NCI-H1105 (cell line): ENCODE measurements around the gene ULK2.
"Not testable (repeated sequence)": the region's sequence is repeated elsewhere in the genome, so short reads cannot be mapped to it uniquely, and the experiment has no call there.

ENCODE experiments used
- DNase-seq: peaks from one replicate; lab custom pipeline; 2025; lab: John Stamatoyannopoulos, UW

Gene ULK2

DNA sequence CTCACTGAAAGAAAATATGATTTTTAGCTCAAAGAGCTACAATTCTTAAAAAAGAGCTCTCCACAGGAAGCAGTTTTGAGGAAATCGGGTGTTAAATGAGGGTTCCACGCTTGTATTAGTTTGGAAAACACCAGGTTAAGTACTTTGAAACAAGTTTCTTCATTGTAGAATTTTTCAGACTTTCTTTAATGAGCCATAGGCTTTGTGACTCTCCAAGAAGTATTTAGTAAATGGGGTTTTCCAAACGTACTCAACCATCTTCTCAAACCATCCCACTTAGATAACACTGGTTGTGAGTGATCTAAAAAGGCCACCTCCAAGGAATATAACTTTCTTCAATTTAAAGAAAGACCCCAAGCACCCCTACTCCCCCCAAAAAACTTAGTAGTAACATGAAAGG, 2.7 kb downstream of the ULK2 start:
- DNase-seq, result no peak

DNA sequence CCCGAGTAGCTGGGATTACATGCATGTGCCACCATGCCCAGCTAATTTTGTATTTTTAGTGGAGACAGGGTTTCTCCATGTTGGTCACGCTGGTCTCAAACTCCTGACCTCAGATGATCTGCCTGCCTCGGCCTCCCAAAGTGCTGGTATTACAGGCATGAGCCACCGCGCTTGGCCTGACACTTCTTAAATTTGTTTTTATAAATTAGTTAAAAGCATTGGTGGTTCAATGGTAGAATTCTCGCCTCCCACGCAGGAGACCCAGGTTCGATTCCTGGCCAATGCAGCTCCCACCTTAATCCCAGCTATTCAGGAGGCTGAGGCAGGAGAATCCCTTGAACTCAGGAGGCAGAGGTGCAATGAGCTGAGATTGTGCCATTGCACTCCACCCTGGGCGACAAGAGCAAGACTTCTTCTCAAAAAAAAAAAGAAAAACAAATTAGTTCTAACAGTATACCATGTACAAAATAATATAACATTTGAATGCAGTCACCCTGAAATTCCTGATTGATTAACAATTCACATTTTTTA, 7.0 kb downstream of the ULK2 start:
- DNase-seq, result not testable (repeated sequence)

DNA sequence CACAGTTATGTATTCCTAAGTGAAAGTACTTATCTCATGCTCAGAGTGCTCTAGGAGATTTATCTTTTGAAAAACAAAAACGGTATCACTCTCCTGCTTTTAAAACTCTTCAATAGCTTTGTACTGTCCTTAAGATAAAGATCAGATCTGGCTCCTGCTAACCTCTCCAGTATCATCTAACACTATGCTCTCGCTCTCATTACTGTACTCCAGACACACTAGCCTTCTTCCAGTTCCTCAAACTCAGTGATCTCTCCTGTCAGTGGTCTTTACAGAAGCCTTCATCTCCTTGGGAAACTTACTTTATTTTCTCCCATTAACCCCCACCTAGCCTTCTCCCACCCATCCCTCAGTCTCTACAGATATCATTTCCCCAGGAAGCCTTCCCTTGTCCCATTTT, 10.1 kb downstream of the ULK2 start:
- DNase-seq, result no peak

DNA sequence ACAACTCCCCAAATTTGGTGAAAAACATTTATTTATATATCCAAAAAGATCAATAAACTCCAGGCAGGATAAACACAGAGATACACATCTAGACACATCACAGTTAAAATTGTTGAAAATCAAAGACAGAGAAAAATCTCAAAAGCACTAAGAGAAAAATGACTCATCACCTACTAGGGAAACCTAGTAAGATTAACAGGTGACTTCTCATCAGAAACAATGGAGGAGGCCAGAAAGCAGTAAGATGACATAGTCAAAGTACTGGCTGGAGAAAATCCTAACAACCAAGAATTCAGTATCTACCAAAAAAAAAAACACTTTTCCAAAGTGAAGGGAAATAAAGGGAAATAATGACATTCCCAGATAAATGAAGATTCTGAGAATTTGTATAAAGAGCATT, 33.8 kb downstream of the ULK2 start:
- DNase-seq, result no peak

DNA sequence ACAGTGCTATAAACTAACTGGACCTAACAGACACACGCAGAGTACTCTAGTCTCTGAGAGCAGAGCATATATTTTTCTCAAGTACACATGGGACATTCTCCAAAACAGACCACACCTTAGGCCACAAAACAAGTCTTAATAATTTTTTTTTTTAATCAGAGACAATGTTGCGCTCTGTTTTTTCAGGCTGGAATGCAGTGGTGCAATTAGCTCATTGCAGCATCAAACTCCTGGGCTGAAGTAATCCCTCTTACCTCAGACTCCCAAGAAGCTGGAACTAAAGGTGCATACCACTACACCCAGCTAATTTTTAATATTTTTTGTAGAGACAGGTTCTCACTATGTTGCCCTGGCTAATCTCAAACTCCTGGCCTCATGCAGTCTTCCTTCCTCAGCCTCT, 37.7 kb downstream of the ULK2 start:
- no peak for DNase-seq

DNA sequence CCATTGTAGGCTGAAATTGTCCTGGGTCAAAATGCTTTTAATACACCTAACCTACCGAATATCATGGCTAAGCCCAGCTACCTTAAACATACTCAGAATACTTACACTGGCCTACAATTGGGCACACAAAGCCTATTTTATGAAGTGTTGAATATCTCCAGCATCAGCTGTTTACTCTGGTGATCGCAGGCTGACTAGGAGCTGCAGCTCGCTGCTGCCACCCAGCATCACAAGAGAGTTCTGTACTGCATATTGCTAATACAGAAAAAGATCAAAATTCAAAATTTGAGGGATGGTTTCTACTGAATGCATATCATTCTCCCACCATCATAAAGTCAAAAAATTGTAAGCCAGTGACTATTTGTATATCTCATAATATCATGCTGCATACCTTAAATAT, 55.3 kb downstream of the ULK2 start:
- peak; percentile 10 for DNase-seq

DNA sequence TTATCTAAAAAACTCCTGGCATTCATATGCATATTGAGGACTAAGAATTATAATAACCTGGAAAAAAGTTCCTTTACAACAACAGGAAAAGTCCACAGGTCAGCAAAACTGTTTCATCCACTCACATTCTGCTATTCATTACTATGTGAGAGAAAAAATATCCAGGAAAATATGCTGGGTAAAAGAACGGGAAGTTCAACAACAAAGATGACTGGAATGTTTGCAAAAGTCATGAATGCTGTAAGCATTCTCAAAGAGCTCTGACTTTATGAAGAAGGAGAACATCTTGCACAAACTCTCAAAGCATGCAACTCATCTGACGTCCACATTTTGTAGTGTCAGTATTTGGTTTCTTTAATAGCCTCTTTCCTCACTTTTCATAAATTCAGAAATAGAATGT, 62.7 kb downstream of the ULK2 start:
- no peak for DNase-seq

DNA sequence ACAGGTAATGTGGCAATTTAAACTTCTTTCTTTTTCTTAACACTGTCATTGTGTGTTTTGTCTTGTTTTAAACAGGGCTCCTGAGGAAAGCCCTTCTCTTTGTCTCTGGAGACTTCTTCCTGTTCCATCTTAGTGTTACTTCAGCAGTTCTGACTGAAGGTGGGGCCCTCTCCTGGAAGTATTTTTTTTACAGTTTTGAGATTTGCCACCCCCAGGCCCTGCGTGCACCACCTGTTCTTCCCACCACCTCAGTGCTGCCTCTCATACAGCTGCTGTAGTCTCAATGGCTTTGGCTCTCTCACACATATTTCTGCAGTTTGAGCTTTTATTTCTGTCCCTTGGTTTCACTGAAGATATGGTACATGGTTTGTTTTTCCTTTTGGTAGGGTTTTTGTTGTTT, 67.2 kb downstream of the ULK2 start:
- no peak for DNase-seq

DNA sequence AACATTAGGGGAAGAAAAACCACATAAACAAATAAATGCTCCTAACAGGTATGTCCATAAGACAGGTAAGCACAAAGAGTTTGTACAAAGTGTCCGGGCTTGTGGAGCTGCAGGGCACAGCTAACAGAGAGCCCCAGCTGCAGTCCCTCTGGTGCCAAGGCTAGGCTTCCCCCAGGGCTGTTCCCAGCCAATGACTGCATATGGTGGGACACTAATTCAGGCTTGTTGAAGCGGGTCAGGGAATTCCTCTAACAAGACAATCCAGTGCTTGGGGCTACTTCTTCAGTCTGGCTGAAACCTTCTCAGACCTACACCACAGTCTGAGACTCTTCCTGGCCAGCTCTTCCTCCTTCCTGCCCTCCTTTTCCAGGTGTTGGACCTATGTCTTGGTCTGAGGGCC, 67.9 kb downstream of the ULK2 start:
- DNase-seq, result no peak

DNA sequence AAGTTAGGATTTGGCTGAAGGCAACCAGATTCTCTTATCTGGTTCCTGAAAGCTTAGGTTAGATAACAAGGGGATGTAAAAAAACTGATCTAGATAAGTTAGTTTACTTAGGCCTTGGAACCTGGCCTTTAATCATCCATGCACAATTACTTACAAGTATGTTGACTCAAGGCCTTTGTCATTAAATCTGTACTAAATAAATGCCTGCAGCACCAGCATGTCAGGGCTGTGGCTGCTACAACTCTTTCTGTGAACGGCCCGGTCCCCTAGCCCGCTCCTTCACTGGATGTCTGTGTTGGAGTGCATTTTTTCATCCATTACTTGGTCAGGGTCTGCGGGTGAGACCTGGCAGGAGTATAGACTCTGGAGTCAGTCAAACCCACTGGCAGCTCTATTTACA, 71.3 kb downstream of the ULK2 start:
- DNase-seq, result no peak

DNA sequence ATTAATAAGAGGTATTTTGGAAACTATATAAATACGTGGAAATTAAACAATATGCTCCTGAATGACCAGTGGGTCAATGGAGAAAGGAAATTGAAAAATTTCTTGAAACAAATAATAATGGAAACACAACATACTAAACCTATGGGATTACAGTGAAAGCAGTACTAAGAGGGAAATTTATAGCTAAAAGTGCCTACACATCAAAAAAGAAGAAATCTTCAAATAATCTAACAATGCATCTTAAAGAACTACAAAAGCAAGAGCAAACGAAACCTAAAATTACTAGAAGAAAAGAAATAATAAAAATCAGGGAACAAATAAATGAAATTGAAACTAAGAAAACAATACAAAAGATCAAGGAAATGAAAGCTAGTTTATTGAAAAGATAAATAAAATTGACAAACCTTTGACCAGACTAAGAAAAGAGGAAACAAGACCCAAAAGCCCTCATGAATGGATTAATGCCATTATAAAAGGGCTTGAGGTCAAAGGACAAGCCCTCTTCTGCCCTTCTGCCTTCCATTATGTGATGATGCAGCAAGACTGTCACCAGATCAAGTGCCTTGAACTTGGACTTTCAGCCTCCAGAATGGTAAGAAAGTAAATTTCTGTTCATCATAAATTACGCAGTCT, 75.7 kb downstream of the ULK2 start:
- no peak for DNase-seq

DNA sequence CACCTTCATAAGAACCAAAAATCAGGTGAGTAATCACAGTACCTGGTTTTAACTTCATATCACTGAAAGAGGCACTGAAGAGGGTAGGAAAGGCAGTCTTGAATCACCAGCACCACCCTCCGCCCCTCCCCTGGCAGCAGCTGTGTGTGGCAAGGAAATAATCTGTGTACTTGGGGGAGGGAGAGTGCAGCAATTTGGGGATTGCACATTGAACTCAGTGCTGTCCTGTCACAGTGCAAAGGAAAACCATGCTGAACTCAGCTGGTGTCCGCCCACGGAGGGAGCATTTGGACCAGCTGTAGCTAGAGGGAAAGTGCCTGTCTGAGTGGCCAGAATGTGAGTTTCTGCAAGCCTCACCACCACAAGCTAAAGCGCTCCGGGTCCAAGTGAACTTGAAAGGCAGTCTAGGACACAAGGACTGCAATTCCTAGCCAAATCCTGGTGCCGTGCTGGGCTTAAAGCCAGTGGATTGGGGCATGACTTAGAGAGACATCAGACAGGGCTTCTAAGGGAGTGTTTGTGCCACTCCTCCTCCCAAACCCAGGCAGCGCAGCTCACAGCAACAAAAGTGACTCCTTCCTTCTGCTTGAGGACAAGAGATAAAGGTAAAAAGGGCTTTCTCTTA, 79.9 kb downstream of the ULK2 start:
- DNase-seq, result no peak

DNA sequence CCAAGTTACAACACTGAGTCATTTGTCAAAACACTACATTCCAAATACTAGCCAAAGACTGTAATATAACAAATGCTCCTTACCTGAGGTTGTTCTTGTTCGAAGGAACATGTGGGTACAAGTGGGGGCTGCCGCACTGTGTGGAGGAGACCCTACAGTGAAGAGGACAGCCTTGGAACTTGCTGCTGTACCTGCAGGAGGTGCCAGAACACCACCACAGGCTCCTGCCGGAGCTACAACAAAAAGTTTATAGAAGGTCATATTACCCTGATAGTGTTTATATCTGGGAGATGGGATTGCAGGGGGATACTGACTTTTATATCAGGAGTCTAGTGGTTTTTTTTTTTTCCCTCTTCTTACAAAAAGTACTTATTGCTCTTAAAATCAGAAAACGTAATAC, 81.9 kb downstream of the ULK2 start:
- no peak for DNase-seq

DNA sequence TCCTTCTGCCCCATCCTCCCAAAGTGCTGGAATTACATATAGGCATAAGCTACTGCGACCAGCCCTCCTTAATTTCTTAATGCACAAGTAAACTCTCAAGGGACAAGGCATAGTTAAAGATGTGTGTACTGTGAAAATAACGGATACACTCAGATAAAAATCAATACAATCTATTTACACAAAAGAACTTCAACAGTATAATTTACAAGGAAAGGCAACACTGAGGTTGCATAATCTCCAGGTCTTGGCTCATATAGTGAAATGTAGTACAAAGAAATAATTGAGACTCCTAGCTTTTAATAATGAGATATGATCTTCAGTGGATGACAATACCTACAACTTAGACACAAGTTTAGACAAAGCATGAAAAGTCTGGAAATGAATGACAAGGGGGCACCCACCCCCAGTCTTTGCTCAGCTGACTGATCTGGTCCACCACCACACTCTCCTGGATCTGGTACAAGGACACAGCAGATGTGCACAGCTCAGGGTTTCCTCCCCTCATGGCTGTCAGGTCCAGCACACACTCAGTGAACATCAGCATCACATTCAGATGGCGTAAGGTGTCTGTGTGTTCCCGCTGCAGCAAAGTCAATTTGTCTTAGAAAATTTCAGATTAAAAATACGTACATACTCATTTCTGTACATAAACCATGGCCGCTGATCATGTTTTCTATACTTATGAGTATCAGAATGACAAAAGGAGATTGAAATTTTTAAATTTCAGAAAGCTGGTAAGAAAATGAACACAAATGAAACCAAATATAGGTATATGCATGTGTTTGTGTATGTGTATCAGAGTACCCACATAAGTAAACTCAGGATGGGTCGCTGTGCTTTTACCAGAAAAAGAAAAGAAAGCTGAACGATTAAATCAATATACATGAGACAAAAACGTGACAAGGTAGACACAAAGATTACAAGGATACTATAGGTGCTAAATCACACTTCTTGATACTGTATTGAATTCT, 86.0 kb downstream of the ULK2 start:
- DNase-seq, result no peak

DNA sequence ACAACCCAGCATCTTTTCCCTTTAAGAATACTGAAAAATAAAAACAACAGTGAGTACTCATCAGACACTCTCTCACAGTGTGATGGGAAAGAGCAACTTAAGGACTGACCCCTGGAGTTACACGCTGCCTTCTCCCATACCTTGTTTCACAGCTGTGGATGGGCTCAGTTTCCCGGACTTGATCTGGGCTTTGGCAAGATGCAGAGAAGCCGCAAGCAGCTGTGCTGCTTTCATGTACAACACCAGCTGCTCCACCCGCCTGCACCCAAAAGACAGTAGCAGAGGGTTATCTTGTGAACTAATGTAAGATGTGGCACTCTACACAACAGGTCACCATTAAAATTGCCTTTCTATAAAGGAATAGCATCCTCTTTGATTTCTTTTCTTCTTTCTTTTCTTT, 86.9 kb downstream of the ULK2 start:
- DNase-seq, result no peak

DNA sequence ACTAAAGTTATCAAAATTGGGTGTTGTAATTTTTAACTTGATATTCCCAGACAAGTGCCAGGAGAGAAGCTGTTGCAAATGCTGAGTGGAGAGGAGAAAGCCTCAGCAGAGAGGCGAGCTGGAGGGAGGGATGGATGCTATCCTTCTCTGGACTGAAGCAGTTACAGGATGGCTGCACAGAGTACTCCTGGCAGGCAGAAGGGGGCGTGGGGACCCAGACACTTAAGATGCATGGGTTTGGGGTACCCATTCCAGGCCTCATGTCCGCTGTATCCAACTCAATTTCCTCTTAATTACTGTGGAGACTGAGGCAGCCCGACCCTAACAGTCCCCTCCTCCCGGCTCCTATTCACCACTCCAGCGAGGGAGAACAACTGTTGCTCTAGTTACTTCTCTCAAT, 94.2 kb downstream of the ULK2 start:
- no peak for DNase-seq

DNA sequence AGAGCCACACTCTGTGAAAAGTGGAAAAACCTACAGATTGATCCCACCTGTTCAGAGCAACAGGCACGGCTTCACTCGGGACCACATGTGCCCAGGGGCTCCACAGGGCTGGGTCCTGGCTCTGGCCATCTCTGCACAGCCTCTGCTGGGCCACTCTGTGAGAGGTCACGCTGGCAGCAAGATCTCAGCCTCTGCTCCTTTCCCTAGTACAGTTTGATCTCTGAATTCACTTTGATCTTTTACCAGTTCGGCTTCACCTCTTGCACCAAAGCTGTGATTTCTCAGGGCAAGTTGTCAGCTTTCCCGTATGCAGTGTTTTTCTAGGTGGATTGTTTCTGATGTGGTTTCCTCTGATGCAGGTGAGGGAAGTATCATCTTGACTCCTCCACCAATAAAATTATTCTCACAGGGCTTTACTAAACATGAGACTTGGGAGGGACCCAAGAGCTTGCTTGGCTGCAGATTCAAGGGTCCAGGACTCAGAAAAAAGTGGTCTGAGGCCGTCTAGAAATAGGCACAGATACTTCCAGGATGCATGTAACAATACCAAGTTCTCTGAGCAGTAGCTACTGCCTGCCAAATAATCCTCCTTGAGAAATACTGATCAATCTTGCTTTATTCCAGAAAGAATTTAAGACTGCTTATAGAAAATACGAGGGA, 95.6 kb downstream of the ULK2 start:
- no peak for DNase-seq

DNA sequence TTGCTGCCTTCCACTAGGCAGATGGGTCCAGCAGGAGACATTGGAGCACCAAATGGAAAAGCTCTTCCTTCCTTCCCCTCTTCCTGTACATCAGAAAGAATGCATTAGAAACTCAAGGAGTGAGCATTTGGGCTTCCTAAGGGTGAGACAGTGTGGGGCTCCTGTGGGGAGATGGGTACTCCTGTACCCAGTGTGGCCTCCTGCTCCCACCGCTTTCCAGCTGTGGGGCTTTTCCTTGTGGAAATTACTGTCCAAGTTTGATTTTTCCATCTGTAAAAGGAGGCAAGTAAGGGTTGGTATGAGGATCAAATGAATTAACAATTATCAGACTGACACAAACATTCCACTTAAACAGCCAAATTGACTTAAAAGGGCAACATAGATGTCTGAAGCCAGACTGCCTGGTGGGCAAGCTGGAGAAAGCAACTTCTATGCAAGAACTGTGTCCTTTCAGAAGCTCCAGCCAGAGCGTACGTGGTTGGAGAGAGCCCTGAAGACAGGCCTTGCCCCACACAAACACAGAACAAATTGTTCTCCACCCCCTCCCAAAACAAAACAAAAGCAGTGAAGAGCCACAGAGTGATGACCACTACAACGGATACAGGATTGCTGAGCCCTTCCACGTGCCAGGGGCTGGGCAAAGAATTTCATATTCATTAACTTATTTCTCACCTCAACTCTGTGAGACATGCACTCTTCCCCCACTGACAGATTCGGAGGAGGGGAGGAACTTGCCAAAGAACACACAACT, 96.6 kb downstream of the ULK2 start:
- no peak for DNase-seq

DNA sequence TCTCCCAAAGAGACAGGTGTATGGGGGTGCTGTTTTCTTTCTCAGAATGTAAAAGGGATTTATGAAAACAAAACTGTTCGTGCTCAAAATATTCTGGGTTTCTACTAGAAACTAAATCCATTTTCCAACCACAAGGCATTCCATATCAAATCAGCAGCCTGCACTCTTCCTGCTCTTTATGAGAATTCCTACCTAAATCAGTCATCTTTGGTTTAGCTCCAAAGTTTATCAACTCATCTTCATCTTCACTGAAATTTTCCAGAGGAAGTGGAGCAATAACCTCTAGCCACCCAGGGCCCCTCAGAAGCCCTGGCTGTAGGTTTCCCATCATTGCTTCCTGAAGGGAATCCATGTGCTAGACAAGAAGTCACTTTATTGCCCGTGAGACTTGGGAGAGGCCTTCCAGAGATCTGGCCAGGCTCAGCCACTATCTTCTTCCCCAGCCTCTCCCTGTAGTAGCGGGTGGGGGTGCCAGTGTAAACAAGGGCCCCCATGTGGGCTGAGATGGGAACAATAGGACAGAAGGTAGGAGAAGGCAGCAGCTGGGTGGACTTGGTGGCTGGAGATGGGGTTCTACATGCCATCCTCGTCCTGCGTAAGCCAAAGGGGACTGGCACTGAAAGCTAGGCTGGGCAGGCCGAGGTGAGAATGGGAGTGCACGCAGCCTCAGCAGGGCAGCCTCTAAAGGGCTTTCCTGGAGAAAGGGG, 97.6 kb downstream of the ULK2 start:
- DNase-seq, result no peak

DNA sequence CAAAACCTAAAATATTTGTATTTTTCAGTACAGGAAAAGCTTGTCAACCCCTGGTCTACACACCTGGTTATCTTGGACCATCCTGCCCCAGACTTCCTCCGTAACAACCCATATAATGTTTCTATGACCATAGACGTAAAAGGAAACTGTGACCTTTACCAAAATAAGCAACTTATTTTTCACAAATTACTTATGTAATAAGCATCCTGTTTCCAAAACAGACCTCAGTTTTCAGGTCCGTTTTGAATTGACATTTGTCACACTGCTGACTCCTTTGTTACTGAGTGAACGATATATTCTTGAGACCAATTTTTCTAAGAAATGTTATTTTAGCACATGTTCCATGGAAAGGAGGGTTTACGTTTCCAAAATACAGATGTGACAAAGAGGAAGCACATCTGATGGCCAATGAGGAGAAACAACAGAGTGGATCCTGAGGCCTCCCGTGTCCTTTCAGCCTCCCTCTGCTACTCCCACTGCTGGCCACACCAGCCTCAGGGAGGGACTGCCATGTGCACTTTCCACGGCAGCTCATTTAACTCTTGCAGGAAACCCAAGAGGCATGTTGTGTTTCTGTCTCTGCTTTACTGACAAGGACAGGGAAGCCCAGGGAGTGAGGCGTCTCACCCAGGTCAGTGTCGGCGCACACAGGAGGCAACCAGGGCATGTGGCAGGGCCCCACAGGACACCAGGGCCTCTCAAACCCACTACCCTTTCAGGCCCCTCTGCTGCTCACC, 99.5 kb downstream of the ULK2 start:
- no peak for DNase-seq
